Measurements from ENCODE around the gene CCDC116. TPM values are rescaled to one million over a fixed set of nuclear protein-coding genes. Genes with fewer than 3 reads are reported as not detected.

CCDC116 gene
- 0.27 TPM for total RNA-seq

DNA sequence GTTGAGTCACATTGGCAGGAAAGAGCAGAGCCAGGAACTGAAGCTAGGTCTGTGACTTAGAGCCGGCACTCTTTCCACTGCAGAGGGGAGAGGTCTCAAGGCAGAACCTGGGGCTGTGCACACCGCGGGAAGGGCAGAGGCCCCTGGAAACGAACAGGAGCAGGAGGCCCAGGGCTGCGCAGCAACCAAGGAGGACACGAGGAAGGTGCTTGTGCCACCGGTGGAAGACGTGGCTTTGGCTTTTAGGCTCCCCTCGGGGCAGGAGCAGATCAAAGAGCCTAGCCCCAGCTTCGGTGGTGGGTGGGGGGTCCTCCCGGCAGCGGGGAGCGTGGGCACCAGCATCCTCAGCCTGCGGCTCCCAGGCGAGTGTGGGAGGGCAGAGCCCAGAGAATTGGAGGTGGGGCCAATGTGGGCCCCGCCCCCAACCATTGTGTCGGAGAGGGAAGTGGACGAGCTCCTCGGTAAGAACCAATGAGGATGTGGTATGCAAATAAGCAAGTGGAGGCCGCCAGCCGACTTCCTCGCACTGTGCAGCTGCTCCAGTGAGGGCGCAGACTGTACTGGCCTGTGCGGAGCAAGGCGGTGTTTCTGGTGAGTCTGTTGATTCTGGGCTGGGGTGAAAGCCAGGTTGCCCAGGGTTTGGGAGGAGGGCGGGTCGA, at the start of gene CCDC116:
CCDC116 (plus strand) TSS at position 524 of the 659 bp plus-strand sequence. CDS start 422 bp downstream, outside the sequence.

DNA sequence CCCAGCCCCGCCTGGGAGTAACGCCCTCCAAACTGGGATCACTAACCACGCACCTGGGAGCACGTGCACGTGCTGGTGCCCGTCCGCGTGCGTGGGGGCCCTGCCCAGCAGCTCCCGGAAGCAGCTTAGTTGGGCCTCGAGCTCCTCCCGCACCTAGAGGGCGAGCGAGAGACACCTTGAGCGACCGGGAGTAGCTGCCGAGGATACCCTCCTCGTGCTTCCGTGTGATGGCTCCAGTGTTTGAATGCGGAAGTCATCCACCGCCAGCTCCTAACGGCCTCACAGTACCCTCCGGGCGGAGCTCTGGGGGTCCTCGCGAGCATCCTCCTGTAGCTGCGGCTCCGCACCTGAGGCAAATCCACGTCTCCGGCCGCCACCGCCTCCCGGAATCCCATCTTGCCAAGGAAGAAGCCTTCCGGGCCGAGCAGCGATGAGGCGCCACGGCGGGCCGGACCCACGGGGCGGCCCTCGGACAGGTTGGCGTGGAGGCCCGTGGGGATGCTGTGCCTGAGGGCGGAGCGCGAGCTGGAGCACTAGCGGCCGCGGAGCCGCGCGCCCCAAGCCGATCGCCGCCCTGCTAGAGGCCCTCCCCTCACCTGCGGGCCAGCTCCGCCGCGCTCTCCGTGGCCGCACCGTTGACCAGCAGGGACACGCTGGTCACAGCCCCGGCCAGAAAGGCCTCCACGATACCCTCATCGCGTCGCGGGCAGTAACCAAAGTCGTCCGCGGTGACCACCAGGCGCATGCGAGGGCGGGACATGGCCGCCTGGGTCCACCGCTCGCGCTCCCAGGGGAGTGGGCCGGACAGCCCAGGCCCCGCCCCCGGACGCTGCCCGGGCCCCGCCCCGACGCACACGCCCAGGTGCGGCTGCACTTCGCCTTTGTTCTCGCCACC, 3.1 kb upstream of the CCDC116 start, which contains the start of gene YDJC:
YDJC (minus strand) TSS at position 768 of the 895 bp plus-strand sequence; CDS start at position 760, 8 bp downstream.

DNA sequence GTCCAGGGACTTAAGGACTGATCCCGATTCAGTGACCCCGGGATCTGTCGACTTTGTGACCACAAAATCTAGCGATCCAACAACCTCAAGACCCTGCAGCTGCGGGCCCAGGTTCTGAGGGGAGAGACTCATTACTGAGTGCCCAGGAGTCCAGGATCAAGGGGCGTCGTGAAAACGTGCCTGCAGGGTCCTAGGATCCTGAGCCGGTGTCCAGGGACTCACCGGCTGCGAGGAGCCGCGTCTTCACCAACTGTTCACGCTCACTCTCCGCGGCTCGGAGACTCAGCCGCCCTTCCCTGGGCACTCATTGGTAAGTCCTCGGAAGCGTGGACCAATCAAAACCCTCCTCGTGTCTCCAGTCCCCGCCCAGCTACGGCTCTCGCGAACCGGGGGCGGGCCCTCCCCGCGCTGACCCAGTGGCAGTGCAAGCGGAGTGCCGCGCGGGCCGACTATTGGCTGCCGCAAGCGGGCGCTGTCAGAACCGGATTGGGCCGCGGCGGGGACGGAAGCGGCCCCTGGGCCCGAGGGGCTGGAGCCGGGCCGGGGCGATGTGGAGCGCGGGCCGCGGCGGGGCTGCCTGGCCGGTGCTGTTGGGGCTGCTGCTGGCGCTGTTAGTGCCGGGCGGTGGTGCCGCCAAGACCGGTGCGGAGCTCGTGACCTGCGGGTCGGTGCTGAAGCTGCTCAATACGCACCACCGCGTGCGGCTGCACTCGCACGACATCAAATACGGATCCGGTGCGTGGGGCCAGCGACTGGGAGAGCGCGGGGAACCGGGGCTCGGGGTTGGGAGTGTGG, 9.4 kb downstream of the CCDC116 start, which contains the start of gene SDF2L1:
SDF2L1 (plus strand) TSS at position 514 of the 795 bp plus-strand sequence; CDS start at position 549, 35 bp downstream.

Other genes with a start within 250 kb of the CCDC116 start
- gene RIMBP3B, start 249.0 kb upstream of the CCDC116 start, total RNA-seq, result 0.60 TPM
- gene HIC2, start 215.4 kb upstream of the CCDC116 start, total RNA-seq, result 11.3 TPM
- gene TMEM191C, start 165.4 kb upstream of the CCDC116 start, total RNA-seq, result 1.6 TPM
- gene RIMBP3C, start 81.3 kb upstream of the CCDC116 start, total RNA-seq, result 1.2 TPM
- gene UBE2L3, start 65.0 kb upstream of the CCDC116 start, total RNA-seq, result 36.7 TPM
- gene YDJC, start 2.7 kb upstream of the CCDC116 start, total RNA-seq, result 9.2 TPM
- gene SDF2L1, start 9.5 kb downstream of the CCDC116 start, total RNA-seq, result 3.8 TPM
- 42.7 TPM for gene PPIL2, start 33.3 kb downstream of the CCDC116 start, total RNA-seq
- 26.9 TPM for gene YPEL1, start 103.0 kb downstream of the CCDC116 start, total RNA-seq
- 64.3 TPM for gene MAPK1, start 234.9 kb downstream of the CCDC116 start, total RNA-seq